SK-N-SH (cell line): Measurements from ENCODE around the gene SPDYA.

Experiments used
- CTCF ChIP-seq: fragments of 200-600 bp; sonication (generic); IDR thresholded peaks from 2 replicates; pipeline ENCODE4 v1.6.1; 2017; ENCODE audit warnings: antibody characterized with exemption, mild to moderate bottlenecking, moderate library complexity
- EP300 ChIP-seq, 2 experiments: IDR thresholded peaks; 2 replicates each; pipeline versions ENCODE4 v1.4.0 to v1.6.1; 2012; ENCODE audit warnings: borderline replicate concordance in 1 of 2, low read depth in 1 of 2, low read length in 1 of 2
- MAX ChIP-seq: IDR thresholded peaks from 2 replicates; pipeline ENCODE4 v1.4.0; 2012; ENCODE audit warnings: low read depth
- MEF2A ChIP-seq: IDR thresholded peaks from 2 replicates; pipeline ENCODE4 v1.4.0; 2012; ENCODE audit warnings: low read depth, borderline replicate concordance
- MXI1 ChIP-seq: IDR thresholded peaks from 2 replicates; pipeline ENCODE4 v1.6.1; 2012; ENCODE audit warnings: mild to moderate bottlenecking, low read depth, low read length, improper control_type of control experiment
- PBX3 ChIP-seq: IDR thresholded peaks from 2 replicates; pipeline ENCODE4; 2012
- POLR2AphosphoS5 ChIP-seq: IDR thresholded peaks from 2 replicates; pipeline ENCODE4 v1.6.1; 2012; ENCODE audit warnings: low read depth, low read length
- RAD21 ChIP-seq: IDR thresholded peaks from 2 replicates; pipeline ENCODE4 v1.6.1; 2012; ENCODE audit warnings: mild to moderate bottlenecking, low read length
- REST ChIP-seq: IDR thresholded peaks from 2 replicates; pipeline ENCODE4 v1.6.1; 2012; ENCODE audit warnings: mild to moderate bottlenecking, low read depth, low read length, moderate library complexity
- TEAD4 ChIP-seq: IDR thresholded peaks from 2 replicates; pipeline ENCODE4 v1.4.0; 2012; ENCODE audit warnings: mild to moderate bottlenecking, borderline replicate concordance; ENCODE audit not compliant: insufficient read depth

GRCh38 chr2:28772351-28772750 lies 38.3 kb upstream of the SPDYA start:
- no peak for TF ChIP-seq MAX
- no peak for TF ChIP-seq MEF2A
- TF ChIP-seq RAD21 = no peak
- TF ChIP-seq TEAD4 = no peak
- no peak for TF ChIP-seq CTCF
- no peak for TF ChIP-seq REST
- TF ChIP-seq MXI1 = no peak
- no peak for TF ChIP-seq POLR2AphosphoS5
- no peak for TF ChIP-seq EP300 (IDR thresholded peaks at IDR 0.05; ENCODE audit: borderline replicate concordance in 1 of 2, low read depth in 1 of 2, low read length in 1 of 2)
- TF ChIP-seq PBX3 = no peak
